ENCODE data around the gene ZNF274.
"Not testable (repeated sequence)": the region's sequence is repeated elsewhere in the genome, so short reads cannot be mapped to it uniquely, and the experiment has no call there.

The ZNF274 gene

GRCh38 chr19:58182989-58183816 is at the start of gene ZNF274:
Gene ZNF274, plus strand, starts transcription at chr19:58183061. Its CDS starts 905 bp downstream, at chr19:58183966.
- no peaks in the 10 kb centered on the region for H3K27me3 Mint-ChIP-seq
- peak; percentile 87 for ATAC-seq (ENCODE audit: low read depth)
- peaks cover 10% of the 10 kb centered on the region for H3K4me1 Mint-ChIP-seq
- peaks cover 8% of the 10 kb centered on the region for H3K9me3 Mint-ChIP-seq
- peak; percentile 95 to 97 for DNase-seq (ENCODE audit: low spot score in 2 of 2)
- H3K4me3 Mint-ChIP-seq: peak within 1 kb of the TSS; percentile 88
- peak within 1 kb of the TSS; percentile 100 for H3K27ac Mint-ChIP-seq
- H3K36me3 Mint-ChIP-seq: peaks cover 44% of the 10 kb centered on the region

GRCh38 chr19:58134244-58134643 is 48.6 kb upstream of the ZNF274 start:
- H3K9me3 Mint-ChIP-seq: peaks cover 21% of the 10 kb centered on the region
- ATAC-seq (ENCODE audit: low read depth): no peak
- H3K4me3 Mint-ChIP-seq: no peak overlapping the region
- H3K27me3 Mint-ChIP-seq: no peaks in the 10 kb centered on the region
- H3K27ac Mint-ChIP-seq: no peak overlapping the region
- peaks cover 72% of the 10 kb centered on the region for H3K36me3 Mint-ChIP-seq
- DNase-seq (ENCODE audit: low spot score in 2 of 2): no peak
- H3K4me1 Mint-ChIP-seq: no peaks in the 10 kb centered on the region

GRCh38 chr19:58145849-58146248 is 37.0 kb upstream of the ZNF274 start:
- Mint-ChIP-seq H3K4me3 (no peak overlapping the region), H3K9me3 (peaks cover 8% of the 10 kb centered on the region), H3K27ac (no peak overlapping the region), H3K4me1 (peaks cover 7% of the 10 kb centered on the region), H3K36me3 (peaks cover 21% of the 10 kb centered on the region), H3K27me3 (no peaks in the 10 kb centered on the region)
- ATAC-seq (ENCODE audit: low read depth) (no peak), DNase-seq (ENCODE audit: low spot score in 2 of 2) (no peak)

- not testable (repeated sequence) for H3K4me1 Mint-ChIP-seq; ATAC-seq (ENCODE audit: low read depth); DNase-seq (ENCODE audit: low spot score in 2 of 2); H3K4me3 Mint-ChIP-seq; H3K27me3 Mint-ChIP-seq; H3K9me3 Mint-ChIP-seq; H3K27ac Mint-ChIP-seq
- peaks cover 17% of the 10 kb centered on the region for H3K36me3 Mint-ChIP-seq
Measured at GRCh38 chr19:58147475-58147874, 35.4 kb upstream of the ZNF274 start.

GRCh38 chr19:58150328-58150921 is 32.4 kb upstream of the ZNF274 start, which contains the start of gene ZNF329:
Gene ZNF329, minus strand, starts transcription at chr19:58150789. Its CDS starts 21,286 bp downstream, at chr19:58129503.
- H3K27me3 Mint-ChIP-seq: no peaks in the 10 kb centered on the region
- H3K36me3 Mint-ChIP-seq: peaks cover 10% of the 10 kb centered on the region
- peak within 1 kb of the TSS; percentile 87 for H3K4me3 Mint-ChIP-seq
- H3K9me3 Mint-ChIP-seq: peaks cover 3% of the 10 kb centered on the region
- ATAC-seq (ENCODE audit: low read depth) (peak; percentile 67), DNase-seq (ENCODE audit: low spot score in 2 of 2) (peak; percentile 94 to 96)
- H3K4me1 Mint-ChIP-seq: peaks cover 10% of the 10 kb centered on the region
- H3K27ac Mint-ChIP-seq: peak within 1 kb of the TSS; percentile 94

GRCh38 chr19:58153386-58153785 is 29.5 kb upstream of the ZNF274 start:
- Mint-ChIP-seq H3K27ac (no peak overlapping the region), H3K4me3 (no peak overlapping the region)

GRCh38 chr19:58154287-58154678 is 28.6 kb upstream of the ZNF274 start:
- Mint-ChIP-seq H3K9me3 (no peaks in the 10 kb centered on the region), H3K4me1 (peaks cover 12% of the 10 kb centered on the region), H3K27ac (no peak overlapping the region), H3K36me3 (peaks cover 4% of the 10 kb centered on the region), H3K27me3 (no peaks in the 10 kb centered on the region), H3K4me3 (peak overlapping the region; percentile 86)
- ATAC-seq (ENCODE audit: low read depth): no peak
- DNase-seq (ENCODE audit: low spot score in 2 of 2): peak in 1 of 2 donors; percentile 15

More at GRCh38 chr19:58153386-58153785, 29.5 kb upstream of the ZNF274 start:
- H3K4me1 Mint-ChIP-seq: peaks cover 12% of the 10 kb centered on the region
- no peaks in the 10 kb centered on the region for H3K9me3 Mint-ChIP-seq
- H3K36me3 Mint-ChIP-seq: peaks cover 4% of the 10 kb centered on the region
- DNase-seq (ENCODE audit: low spot score in 2 of 2) (no peak), ATAC-seq (ENCODE audit: low read depth) (no peak)
- H3K27me3 Mint-ChIP-seq: no peaks in the 10 kb centered on the region

GRCh38 chr19:58154679-58155648 is 27.9 kb upstream of the ZNF274 start:
- peaks cover 6% of the 10 kb centered on the region for H3K4me1 Mint-ChIP-seq
- H3K27ac Mint-ChIP-seq: peak overlapping the region; percentile 83
- no peaks in the 10 kb centered on the region for H3K27me3 Mint-ChIP-seq
- peaks cover 2% of the 10 kb centered on the region for H3K36me3 Mint-ChIP-seq
- ATAC-seq (ENCODE audit: low read depth) (peak; percentile 87), DNase-seq (ENCODE audit: low spot score in 2 of 2) (peak; percentile 96 to 99)
- no peaks in the 10 kb centered on the region for H3K9me3 Mint-ChIP-seq
- H3K4me3 Mint-ChIP-seq: peak overlapping the region; percentile 86

- ATAC-seq (ENCODE audit: low read depth): no peak
- DNase-seq (ENCODE audit: low spot score in 2 of 2): no peak
- H3K4me1 Mint-ChIP-seq: peaks cover 5% of the 10 kb centered on the region
Measured at GRCh38 chr19:58157045-58157728, 25.7 kb upstream of the ZNF274 start.

GRCh38 chr19:58166268-58166667 is 16.6 kb upstream of the ZNF274 start:
- ATAC-seq (ENCODE audit: low read depth) (no peak), DNase-seq (ENCODE audit: low spot score in 2 of 2) (no peak)
- H3K4me1 Mint-ChIP-seq: no peaks in the 10 kb centered on the region
- H3K27ac Mint-ChIP-seq: no peak overlapping the region
- no peak overlapping the region for H3K4me3 Mint-ChIP-seq
- peaks cover 23% of the 10 kb centered on the region for H3K36me3 Mint-ChIP-seq
- peaks cover 25% of the 10 kb centered on the region for H3K9me3 Mint-ChIP-seq
- no peaks in the 10 kb centered on the region for H3K27me3 Mint-ChIP-seq

More at GRCh38 chr19:58157045-58157728, 25.7 kb upstream of the ZNF274 start:
- H3K27ac Mint-ChIP-seq: no peak overlapping the region
- H3K36me3 Mint-ChIP-seq: peaks cover 6% of the 10 kb centered on the region
- H3K4me3 Mint-ChIP-seq: no peak overlapping the region
- peaks cover 4% of the 10 kb centered on the region for H3K9me3 Mint-ChIP-seq
- no peaks in the 10 kb centered on the region for H3K27me3 Mint-ChIP-seq

- Mint-ChIP-seq H3K9me3 (peaks cover 24% of the 10 kb centered on the region), H3K36me3 (peaks cover 21% of the 10 kb centered on the region)
- no peak for ATAC-seq (ENCODE audit: low read depth)
Measured at GRCh38 chr19:58166708-58167280, 16.1 kb upstream of the ZNF274 start.

GRCh38 chr19:58170860-58171259 is 12.0 kb upstream of the ZNF274 start:
- H3K4me1 Mint-ChIP-seq: no peaks in the 10 kb centered on the region
- no peak overlapping the region for H3K27ac Mint-ChIP-seq
- no peaks in the 10 kb centered on the region for H3K27me3 Mint-ChIP-seq
- DNase-seq (ENCODE audit: low spot score in 2 of 2) (no peak), ATAC-seq (ENCODE audit: low read depth) (no peak)
- H3K4me3 Mint-ChIP-seq: no peak overlapping the region
- peaks cover 14% of the 10 kb centered on the region for H3K9me3 Mint-ChIP-seq
- H3K36me3 Mint-ChIP-seq: peaks cover 13% of the 10 kb centered on the region

More at GRCh38 chr19:58166708-58167280, 16.1 kb upstream of the ZNF274 start:
- Mint-ChIP-seq H3K4me3 (no peak overlapping the region), H3K27ac (no peak overlapping the region), H3K27me3 (no peaks in the 10 kb centered on the region), H3K4me1 (no peaks in the 10 kb centered on the region)
- no peak for DNase-seq (ENCODE audit: low spot score in 2 of 2)
